A673 (cell line): ENCODE data around the gene CCDC136.

ENCODE experiments used
- CTCF ChIP-seq: fragments of 300-800, 200-600 bp; sonication (generic); conservative IDR thresholded peaks from 2 replicates; pipeline ENCODE4 v1.5.1; 2017; ENCODE audit warnings: low read depth, mild to moderate bottlenecking, antibody characterized with exemption, low read length, moderate library complexity, mixed read lengths
- EZH2 ChIP-seq: fragments of 200-600 bp; sonication (generic); IDR thresholded peaks from 2 replicates; pipeline ENCODE4 v1.6.1; 2017; ENCODE audit warnings: borderline replicate concordance, low read depth, mild to moderate bottlenecking, mixed read lengths, antibody characterized with exemption, low read length; ENCODE audit not compliant: poor library complexity, severe bottlenecking

GRCh38 chr7:128835231-128835751 is 43.5 kb downstream of the CCDC136 start:
- no peak for TF ChIP-seq CTCF
- no peak for TF ChIP-seq EZH2
